ENCODE data around the gene DOP1A. TPM values are rescaled to one million over a fixed set of nuclear protein-coding genes. Genes with fewer than 3 reads are reported as not detected.

Gene DOP1A
- total RNA-seq, 2 donors from 2014 or later = 7.6 to 8.9 TPM

DNA sequence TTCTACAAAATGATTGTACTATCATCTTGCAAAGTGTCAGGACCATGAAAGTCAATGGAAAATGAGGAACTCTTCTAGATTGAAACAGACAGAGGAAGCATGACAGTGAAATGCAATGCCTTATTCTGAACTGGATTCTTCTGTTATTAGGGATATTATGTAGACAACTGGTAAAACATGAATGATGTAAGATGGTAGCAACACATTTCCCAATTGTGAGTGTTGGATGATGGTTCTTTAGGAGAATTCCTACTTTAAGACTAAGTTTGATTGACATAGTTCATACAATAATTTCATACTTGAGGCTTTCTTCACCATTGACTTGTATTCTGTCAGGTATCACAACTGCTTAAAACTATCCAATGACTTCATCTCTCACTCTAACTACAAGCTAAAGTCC lies 6.3 kb upstream of the DOP1A start:
- Mint-ChIP-seq H3K27me3 (no peaks in the 10 kb centered on the region), H3K36me3 (ENCODE audit: low read depth) (peaks cover 27% of the 10 kb centered on the region), H3K4me3 (no peak overlapping the region), H3K4me1 (peaks cover 9% of the 10 kb centered on the region), H3K27ac (no peak overlapping the region), H3K9me3 (no peaks in the 10 kb centered on the region)
- ATAC-seq (replicated peaks) = no peak

GRCh38 chr6:83062225-83062624 lies 5.2 kb upstream of the DOP1A start:
- Mint-ChIP-seq H3K27ac (no peak overlapping the region), H3K4me3 (no peak overlapping the region), H3K9me3 (no peaks in the 10 kb centered on the region), H3K27me3 (no peaks in the 10 kb centered on the region), H3K36me3 (ENCODE audit: low read depth) (peaks cover 16% of the 10 kb centered on the region), H3K4me1 (peaks cover 9% of the 10 kb centered on the region)
- ATAC-seq (replicated peaks) = no peak

- Mint-ChIP-seq H3K27ac (peak within 1 kb of the TSS; percentile 81), H3K9me3 (no peaks in the 10 kb centered on the region), H3K27me3 (no peaks in the 10 kb centered on the region), H3K4me1 (peaks cover 4% of the 10 kb centered on the region), H3K4me3 (peak within 1 kb of the TSS; percentile 87), H3K36me3 (ENCODE audit: low read depth) (peaks cover 6% of the 10 kb centered on the region)
- peak; percentile 78 for ATAC-seq (replicated peaks)
These were observed 1.8 kb upstream of the DOP1A start, which contains the start of gene UBE3D for GRCh38 chr6:83065511-83066192. Gene UBE3D (minus strand): TSS chr6:83065841. CDS start chr6:83065718, 123 bp downstream.

- Mint-ChIP-seq H3K4me3 (peak overlapping the region; percentile 86), H3K27me3 (no peaks in the 10 kb centered on the region), H3K27ac (peak overlapping the region; percentile 89), H3K9me3 (no peaks in the 10 kb centered on the region), H3K36me3 (ENCODE audit: low read depth) (no peaks in the 10 kb centered on the region), H3K4me1 (peaks cover 4% of the 10 kb centered on the region)
- no peak for ATAC-seq (replicated peaks)
These were observed 1.1 kb downstream of the DOP1A start for GRCh38 chr6:83068616-83069015.

DNA sequence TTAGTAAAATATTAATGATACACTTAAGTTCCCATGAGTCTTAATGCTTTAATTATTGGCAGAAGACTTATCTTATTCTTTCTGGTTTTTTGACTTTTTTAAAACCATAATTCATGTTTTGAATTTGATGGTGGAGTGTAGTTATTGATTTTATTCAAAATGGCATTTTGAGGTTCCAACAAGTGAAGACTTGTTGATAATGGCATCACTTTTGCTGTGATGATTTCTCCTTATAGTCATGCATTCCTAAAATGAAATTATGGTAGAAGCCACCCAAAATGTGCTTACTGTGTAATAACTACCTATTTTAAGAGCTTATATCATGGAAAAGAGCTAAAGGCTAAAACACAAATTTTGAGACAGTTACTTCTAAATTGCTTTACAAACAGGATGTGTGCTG lies 2.2 kb downstream of the DOP1A start:
- Mint-ChIP-seq H3K27ac (no peak overlapping the region), H3K4me1 (peaks cover 4% of the 10 kb centered on the region), H3K27me3 (no peaks in the 10 kb centered on the region), H3K4me3 (no peak overlapping the region), H3K9me3 (no peaks in the 10 kb centered on the region), H3K36me3 (ENCODE audit: low read depth) (no peaks in the 10 kb centered on the region)
- no peak for ATAC-seq (replicated peaks)

- no peaks in the 10 kb centered on the region for H3K9me3 Mint-ChIP-seq
- H3K27me3 Mint-ChIP-seq = no peaks in the 10 kb centered on the region
- no peak overlapping the region for H3K27ac Mint-ChIP-seq
- no peak for ATAC-seq (replicated peaks)
- H3K36me3 Mint-ChIP-seq (ENCODE audit: low read depth) = no peaks in the 10 kb centered on the region
- H3K4me1 Mint-ChIP-seq = peaks cover 2% of the 10 kb centered on the region
- no peak overlapping the region for H3K4me3 Mint-ChIP-seq
These were observed 3.6 kb downstream of the DOP1A start for GRCh38 chr6:83071023-83071422.

DNA sequence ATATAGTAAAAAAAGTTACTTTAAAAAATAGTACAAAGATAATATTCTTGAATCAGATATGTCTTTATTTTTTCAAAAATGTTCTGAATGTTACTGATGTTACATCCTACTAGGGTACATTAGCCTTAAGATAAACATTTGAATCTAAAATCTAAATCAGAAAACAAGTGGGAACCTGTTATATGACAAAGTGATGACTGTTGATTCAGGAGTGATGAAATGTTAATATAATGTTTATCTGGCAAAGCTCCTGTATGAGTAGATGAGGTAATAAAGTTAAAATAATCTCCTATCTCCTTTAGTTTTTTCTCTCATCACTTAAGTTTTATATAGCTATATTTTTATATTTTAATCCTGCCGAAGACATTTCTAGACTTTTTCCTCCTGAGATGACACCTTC lies 4.2 kb downstream of the DOP1A start:
- H3K27ac Mint-ChIP-seq = no peak overlapping the region
- no peaks in the 10 kb centered on the region for H3K4me1 Mint-ChIP-seq
- H3K9me3 Mint-ChIP-seq = no peaks in the 10 kb centered on the region
- H3K4me3 Mint-ChIP-seq = no peak overlapping the region
- ATAC-seq (replicated peaks) = no peak
- H3K27me3 Mint-ChIP-seq = no peaks in the 10 kb centered on the region
- no peaks in the 10 kb centered on the region for H3K36me3 Mint-ChIP-seq (ENCODE audit: low read depth)

DNA sequence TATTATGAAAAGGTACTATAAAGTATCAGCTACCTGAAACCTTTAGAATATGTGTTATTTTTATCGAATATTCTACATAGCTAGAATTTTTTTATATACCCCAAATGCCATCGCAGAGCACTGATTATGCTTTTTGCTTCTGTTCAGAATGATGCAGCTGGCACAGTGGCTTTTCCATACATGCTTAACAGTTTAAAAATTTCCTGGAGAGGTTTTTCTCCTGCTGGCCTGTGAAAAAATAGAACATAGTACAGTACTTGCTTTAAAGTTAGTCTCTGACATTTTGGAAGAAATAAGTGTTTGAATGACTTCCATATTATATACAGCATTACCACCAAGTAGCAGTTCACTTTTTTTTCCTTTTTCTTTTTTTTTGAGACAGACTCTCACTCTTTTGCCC lies 5.3 kb downstream of the DOP1A start:
- no peaks in the 10 kb centered on the region for H3K27me3 Mint-ChIP-seq
- no peaks in the 10 kb centered on the region for H3K36me3 Mint-ChIP-seq (ENCODE audit: low read depth)

DNA sequence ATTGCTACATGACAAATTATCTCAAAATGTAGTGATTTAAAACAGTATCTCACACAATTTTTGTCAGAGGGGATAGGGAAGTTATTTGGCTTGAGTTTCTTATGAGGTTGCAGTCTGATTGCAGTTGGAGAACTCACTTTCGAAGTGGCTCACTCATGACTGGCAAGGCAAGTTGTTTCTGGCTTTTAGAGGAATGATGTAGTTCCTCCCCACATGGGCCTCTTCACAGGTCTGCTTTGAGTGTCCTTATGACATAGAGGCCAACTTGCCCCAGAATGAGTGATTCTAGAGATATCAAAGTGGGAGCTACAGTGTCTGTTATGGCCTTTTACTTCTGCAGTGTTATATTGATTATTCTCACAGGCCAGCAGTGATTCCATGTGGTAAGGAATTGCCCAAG lies 6.1 kb downstream of the DOP1A start:
- Mint-ChIP-seq H3K4me3 (no peak overlapping the region), H3K9me3 (no peaks in the 10 kb centered on the region), H3K4me1 (no peaks in the 10 kb centered on the region), H3K36me3 (ENCODE audit: low read depth) (no peaks in the 10 kb centered on the region), H3K27ac (no peak overlapping the region), H3K27me3 (no peaks in the 10 kb centered on the region)
- no peak for ATAC-seq (replicated peaks)

More for the DNA sequence above, 5.3 kb downstream of the DOP1A start:
- H3K4me1 Mint-ChIP-seq = no peaks in the 10 kb centered on the region
- H3K27ac Mint-ChIP-seq = no peak overlapping the region
- H3K4me3 Mint-ChIP-seq = no peak overlapping the region
- H3K9me3 Mint-ChIP-seq = no peaks in the 10 kb centered on the region
- ATAC-seq (replicated peaks) = no peak

DNA sequence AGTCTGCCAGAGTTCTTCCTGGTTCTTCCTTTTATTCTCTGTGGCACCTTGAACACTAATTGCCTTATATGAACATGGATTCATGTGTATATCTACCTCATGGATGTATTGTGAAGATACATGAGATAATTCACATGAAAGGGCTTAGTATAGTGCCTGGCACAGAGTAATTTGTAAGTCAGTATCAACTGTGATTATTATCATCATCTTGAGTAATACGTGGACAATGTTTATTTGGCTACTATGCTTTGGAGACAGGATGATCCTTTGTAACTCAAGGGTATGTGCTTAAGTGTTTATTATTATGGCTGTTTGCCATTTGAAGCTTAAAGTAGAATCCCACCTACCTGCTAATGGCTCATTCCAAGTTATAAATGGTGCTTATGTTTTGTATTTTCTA lies 16.0 kb downstream of the DOP1A start:
- ATAC-seq (replicated peaks) = no peak
- Mint-ChIP-seq H3K27ac (no peak overlapping the region), H3K4me3 (no peak overlapping the region), H3K27me3 (no peaks in the 10 kb centered on the region), H3K36me3 (ENCODE audit: low read depth) (no peaks in the 10 kb centered on the region), H3K4me1 (peaks cover 10% of the 10 kb centered on the region), H3K9me3 (no peaks in the 10 kb centered on the region)

DNA sequence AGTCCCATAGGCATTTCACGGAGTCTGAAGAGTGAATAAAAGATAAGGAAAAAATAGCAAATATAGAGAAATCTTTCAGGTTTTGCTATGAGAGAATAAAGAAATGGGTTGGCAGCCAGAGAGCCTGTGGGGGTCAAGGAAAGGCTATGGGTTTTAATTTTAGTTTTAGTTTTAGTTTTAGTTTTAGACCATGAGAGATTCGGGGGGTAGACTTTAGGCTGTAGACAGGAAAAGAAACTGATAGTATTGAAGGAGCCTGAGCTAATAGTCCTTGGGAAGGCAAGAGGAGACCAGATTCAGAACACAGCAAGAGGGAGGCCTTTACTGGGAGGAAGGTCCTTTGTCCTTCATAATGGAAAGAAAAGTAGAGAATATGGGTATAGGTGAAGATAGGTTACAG lies 19.3 kb downstream of the DOP1A start:
- peak overlapping the region; percentile 21 for H3K27ac Mint-ChIP-seq
- no peak for ATAC-seq (replicated peaks)
- H3K36me3 Mint-ChIP-seq (ENCODE audit: low read depth) = no peaks in the 10 kb centered on the region
- peaks cover 10% of the 10 kb centered on the region for H3K4me1 Mint-ChIP-seq
- H3K27me3 Mint-ChIP-seq = no peaks in the 10 kb centered on the region
- H3K9me3 Mint-ChIP-seq = no peaks in the 10 kb centered on the region
- H3K4me3 Mint-ChIP-seq = peak overlapping the region; percentile 4

DNA sequence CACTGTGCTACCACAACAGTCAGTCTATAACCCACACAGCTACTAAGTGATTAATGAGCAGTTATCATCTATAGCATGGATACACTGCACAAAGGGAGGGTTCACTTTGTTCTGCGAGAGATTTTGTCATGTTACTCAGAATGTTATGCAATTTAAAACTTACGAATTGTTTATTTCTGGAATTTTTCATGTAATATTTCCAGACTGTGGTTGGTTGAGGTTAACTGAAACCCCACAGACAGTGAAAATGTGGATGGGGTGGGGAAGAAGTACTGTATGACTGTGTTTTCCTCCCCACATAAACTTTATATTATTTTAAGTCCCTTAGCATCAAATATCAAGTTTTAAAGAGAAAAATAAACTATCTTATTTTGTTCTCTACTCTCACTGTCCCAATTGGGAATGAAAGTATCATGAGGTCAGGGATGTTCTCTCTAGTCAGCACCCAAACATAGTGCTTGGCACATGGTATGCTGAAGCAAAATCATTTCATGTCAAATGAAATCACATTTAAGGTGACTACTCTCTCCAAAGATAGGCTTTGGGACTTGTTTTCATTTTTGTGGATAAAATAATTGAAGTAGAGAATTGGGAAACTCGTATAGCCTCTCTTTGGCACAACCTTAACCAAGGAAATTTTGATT lies 25.4 kb downstream of the DOP1A start:
- Mint-ChIP-seq H3K4me3 (no peak overlapping the region), H3K4me1 (no peaks in the 10 kb centered on the region), H3K27me3 (no peaks in the 10 kb centered on the region), H3K36me3 (ENCODE audit: low read depth) (peaks cover 4% of the 10 kb centered on the region), H3K9me3 (no peaks in the 10 kb centered on the region), H3K27ac (no peak overlapping the region)
- no peak for ATAC-seq (replicated peaks)

DNA sequence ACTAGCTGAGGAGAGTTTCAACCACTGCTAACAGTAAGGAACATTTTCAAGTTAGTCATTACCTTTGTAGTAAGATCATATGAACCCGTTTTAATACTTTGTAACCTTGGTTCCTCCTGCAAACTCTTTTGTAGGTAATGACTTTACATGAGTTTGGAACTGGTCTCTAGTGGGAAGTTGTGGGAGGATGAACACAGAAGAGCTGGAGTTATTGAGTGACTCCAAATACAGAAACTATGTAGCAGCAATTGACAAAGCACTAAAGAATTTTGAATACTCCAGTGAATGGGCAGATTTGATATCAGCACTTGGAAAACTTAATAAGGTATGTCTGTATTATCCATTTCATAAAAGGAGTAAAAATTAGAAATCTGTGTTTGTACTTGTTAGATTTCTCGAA lies 29.3 kb downstream of the DOP1A start:
- Mint-ChIP-seq H3K4me1 (no peaks in the 10 kb centered on the region), H3K27me3 (no peaks in the 10 kb centered on the region), H3K36me3 (ENCODE audit: low read depth) (peaks cover 31% of the 10 kb centered on the region), H3K9me3 (no peaks in the 10 kb centered on the region), H3K4me3 (no peak overlapping the region), H3K27ac (no peak overlapping the region)
- ATAC-seq (replicated peaks) = no peak

DNA sequence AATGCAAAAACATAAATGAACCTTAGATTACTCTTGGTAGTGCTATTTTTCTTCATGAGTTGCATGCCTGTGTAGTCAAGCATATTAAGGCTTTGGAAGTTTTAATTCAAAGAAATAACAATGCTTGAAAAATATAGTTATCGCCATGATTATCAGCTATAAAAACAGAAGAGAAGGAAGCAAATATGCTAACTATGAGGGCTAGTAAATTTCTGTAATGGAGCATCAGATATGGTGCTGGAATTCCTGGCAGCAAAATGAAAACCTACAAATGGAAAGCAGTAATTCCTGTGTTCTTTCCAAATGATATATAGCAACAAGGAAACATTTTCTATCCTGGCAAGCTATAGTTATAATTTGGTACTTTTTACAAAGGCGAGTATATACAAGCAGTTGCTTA lies 29.7 kb downstream of the DOP1A start:
- H3K36me3 Mint-ChIP-seq (ENCODE audit: low read depth) = peaks cover 35% of the 10 kb centered on the region
- H3K9me3 Mint-ChIP-seq = no peaks in the 10 kb centered on the region
- no peak overlapping the region for H3K27ac Mint-ChIP-seq
- H3K27me3 Mint-ChIP-seq = no peaks in the 10 kb centered on the region
- no peak for ATAC-seq (replicated peaks)
- H3K4me3 Mint-ChIP-seq = no peak overlapping the region
- H3K4me1 Mint-ChIP-seq = no peaks in the 10 kb centered on the region

GRCh38 chr6:83097675-83098074 lies 30.2 kb downstream of the DOP1A start:
- H3K4me1 Mint-ChIP-seq = no peaks in the 10 kb centered on the region
- H3K4me3 Mint-ChIP-seq = no peak overlapping the region
- H3K36me3 Mint-ChIP-seq (ENCODE audit: low read depth) = peaks cover 40% of the 10 kb centered on the region
- ATAC-seq (replicated peaks) = no peak
- no peaks in the 10 kb centered on the region for H3K9me3 Mint-ChIP-seq
- no peaks in the 10 kb centered on the region for H3K27me3 Mint-ChIP-seq
- no peak overlapping the region for H3K27ac Mint-ChIP-seq
